HG02840 (cell line): ENCODE results near the gene COPS3.

Experiments
- ATAC-seq: cut with Tn5 transposase; IDR thresholded peaks from one replicate; pipeline ENCODE4 v1.9.1; 2021; ENCODE audit warnings: mild to moderate bottlenecking, moderate library complexity, moderate number of reproducible peaks; ENCODE audit not compliant: unreplicated experiment, low FRiP score

The COPS3 gene

DNA sequence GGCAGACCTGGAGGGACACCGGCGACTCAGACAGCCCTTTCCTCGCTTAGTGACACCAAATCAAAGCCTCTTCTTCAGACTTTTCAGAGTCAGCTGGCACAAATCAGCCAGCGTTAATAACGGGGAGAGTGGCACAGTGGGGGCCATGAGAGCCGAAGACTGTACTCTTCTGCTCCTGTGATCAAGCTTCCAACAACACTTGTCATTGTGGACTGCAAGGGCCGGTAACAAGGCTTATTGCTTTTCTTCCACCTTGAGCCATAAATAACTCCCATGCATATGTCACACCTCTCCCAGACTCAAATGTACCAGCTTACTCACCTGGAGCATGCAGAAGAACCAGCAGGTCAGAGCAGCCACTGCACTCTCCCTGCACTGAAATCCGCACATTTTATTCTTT is 56.9 kb downstream of the COPS3 start:
- no peak for ATAC-seq

DNA sequence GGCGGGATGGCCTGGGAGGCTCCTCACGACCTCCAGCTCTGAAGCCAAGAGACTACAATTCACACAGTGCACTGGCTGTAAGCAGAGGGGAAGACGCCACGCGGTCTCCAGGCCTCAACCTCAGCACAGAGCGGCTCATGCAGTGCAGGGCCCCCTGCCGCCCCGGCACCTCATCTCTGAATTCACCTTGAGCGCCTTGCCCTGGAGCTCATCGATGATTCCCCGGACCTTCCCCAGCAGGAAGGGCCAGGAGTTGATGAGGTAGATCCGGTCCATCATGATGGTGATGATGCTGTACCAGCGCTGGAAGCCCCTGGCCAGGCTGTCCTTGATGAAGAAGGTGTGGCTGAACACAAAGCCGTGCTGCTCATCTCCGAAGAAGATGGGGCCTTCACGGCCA is 57.3 kb downstream of the COPS3 start:
- ATAC-seq: no peak

DNA sequence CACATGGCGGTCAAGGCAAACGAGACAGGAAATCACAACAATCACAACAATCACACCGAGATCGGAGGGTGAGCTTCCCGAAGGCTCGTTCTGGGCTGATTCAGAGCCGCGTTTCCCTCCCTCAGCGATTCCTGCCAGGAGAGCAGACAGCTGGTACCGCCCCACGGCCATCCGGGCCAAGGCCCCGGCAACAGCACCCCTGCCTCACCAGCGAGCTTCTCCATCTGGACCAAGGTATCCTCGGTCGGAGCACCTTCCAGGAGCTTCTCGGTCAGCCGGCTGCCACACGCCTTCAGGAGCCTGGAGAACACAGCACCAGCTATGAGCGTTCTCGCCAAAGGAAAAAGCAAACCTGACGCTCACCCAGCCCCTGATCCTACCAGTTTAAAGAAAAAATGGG is 59.7 kb downstream of the COPS3 start:
- ATAC-seq: no peak

DNA sequence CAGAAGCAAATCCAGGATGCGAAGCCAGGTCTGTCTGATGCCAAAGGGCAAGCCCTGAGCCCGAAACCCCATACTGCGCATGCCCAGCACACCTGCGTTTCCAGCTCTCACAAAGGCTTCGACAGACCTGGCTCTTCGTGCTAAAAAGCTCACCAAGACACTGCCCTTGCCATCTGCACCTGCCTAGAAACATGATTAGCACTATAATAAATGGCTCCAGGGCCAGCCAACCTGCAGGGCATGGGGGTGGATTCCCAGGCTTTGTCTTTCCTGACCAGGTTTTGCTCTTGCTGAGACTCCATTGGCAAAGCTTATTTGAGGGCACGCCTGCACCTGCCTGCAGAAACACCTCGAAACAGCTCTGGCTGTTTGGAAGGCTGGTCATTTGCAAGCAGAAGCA is 60.5 kb downstream of the COPS3 start:
- ATAC-seq: no peak

DNA sequence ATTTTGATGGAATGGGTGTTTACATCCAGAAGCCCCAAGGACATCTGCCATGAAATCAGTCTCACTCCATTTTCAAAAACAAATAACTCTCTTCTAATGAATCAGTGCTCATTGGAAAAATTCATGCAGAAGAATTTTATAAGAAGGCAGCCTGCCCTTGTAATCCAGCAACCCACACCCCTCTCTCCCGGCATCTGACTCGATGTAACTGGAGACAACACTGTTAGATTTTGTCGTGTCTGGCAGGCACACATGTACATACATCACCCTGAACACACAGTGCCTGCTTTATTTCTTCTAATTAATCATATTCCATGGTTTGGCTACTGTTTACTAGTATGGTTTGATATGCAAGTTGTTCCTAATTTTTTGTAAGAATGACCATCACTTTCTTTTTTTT is 63.1 kb downstream of the COPS3 start:
- no peak for ATAC-seq

DNA sequence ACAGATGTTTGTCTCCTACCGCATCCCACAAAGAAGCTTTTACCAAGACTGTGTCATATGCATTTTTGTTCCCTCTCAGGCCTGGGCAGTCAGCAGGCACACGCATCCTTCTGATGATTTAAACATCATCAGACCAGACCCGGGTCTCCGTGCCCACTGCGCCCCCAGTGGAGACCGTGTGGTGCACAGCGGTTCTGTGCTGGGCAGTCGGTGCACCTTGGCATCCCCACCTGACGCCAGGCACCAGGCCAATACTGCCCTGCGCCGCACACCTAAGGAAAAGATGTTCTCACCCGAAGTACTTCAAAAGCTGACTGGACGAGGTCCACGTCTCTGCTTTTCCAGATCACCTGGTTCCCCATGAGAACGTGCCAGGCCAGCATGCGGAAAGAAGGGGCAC is 64.3 kb downstream of the COPS3 start:
- no peak for ATAC-seq

DNA sequence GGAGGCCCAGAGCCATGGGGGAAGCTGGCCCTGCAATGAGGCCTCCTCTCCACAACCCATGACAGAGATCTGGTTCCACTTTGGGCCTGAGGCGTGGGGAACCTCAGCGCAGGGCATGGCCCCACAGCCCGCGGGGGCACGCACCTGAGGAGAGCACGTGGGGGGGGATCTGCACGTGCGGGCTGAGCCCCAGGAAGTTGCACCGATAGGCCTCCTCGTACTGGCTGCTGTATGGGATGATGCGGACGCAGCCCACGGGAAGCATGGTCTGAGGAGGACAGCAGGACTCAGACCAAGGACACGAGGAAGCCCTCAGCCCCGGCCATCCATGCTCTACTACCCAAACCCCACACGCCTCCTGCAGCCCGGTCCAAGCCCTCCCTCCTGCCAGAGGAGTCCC is 64.8 kb downstream of the COPS3 start:
- no peak for ATAC-seq

DNA sequence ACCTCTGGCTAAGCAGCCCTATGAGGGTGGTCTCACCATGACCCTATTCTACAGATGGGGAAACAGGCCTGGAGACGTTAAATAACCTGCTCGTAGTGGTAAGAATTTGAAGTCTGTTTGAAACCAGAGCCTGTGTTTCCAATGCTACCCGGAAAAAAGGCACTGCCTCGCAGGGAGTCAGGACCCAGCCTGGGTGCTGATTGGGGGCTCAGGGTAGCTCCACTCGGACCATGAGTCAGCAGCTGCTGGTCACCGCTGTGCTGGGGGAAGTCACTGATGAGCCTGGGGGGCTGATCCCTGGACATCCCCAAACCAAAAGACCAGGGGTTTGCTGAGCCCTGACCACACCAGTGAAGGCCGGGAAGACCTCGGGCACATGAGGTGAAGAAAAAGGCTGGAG is 65.5 kb downstream of the COPS3 start:
- no peak for ATAC-seq

DNA sequence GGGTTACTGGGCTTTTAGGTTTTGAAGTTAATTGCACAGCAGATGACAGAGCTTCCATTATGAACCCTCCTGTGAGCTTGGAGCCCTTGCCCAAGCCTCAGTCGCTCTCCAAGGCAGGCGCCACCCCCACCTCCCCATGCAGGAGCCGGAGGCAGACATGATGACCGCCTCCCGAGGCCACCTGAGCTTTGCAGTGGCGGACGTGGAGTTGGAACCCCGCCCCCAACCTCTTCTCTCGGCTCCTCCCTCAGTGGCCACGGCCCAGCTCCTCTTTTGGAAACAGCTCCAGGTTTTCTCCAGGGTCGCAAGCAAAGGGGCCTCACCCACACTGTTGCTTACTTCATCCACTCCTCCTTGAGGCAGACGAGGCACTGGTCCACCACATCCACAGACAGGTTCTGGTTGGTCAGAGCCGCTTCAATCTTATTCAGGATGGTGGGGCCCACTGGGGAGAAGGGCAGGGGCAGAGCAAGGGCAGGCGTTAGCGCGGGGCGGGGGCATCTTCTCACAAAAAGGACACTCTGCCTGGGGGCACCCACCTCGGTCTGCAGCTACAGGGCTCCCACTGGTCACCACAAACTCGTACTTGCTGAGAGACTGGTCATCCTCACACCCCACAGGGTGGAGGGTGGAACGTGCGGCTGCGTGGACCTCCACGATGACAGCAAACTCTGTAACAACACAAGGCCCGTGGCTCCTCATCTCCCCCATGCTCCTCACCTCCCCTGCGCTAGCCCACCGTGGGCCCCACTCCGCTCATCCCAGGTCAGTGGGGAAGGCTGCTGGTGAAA is 66.2 kb downstream of the COPS3 start:
- no peak for ATAC-seq

DNA sequence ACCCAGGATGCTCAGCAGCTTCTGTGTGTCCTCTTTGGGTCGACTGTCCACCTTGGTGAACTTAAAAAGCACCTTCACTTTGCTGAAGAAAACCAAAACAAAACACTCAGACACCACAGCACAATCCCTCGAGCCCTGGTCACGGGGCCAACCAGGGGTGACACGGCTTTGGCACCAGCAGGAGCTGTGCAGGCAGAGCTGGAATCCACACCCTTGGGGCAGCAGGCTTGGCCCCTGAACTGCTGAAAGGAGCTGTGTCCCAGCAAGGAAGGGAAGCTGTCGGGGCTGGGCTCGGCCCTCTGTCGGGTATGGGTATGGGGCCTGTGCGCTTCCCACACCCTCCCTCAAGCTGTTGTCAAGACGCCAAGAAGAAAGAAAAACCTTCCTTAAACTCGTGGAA is 67.3 kb downstream of the COPS3 start:
- ATAC-seq: no peak

DNA sequence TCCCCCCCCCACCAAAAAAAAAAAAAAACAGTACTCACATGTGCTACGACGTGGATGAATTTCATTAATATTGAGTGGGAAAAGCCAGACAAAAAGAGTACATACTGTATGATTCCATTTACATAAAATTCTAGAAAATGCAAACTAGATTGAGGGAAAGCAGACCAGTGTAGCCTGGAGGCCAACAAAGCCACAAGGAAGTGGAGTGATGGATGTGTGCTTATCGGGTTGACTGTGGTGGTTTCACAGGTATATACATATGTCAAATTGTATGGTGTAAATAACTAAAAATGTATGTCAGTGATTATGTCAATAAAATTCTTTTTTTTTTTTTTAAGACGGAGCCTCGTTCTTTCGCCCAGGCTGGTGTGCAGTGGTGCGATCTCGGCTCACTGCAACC is 73.0 kb downstream of the COPS3 start:
- ATAC-seq: no peak

DNA sequence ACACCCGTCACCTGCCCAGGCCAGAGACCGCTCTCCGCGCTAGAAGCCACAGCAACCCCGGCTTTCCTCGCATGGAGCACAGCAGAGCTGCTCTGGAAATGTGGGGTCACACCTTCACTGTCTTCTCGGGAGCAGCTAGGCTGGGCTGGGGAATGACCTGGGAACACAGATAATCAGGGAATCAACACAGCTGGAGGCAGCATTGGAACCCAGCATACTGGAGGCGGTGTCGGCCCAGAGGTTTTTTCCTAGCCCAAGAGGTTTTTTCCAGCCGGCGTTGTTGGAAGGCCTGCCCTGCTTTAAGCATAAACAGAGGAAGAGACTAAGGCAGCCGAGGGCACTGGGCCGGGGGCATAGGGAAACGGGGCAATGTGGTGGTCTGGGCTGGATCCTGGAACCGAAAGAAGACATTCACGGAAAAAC is 74.1 kb downstream of the COPS3 start:
- no peak for ATAC-seq

DNA sequence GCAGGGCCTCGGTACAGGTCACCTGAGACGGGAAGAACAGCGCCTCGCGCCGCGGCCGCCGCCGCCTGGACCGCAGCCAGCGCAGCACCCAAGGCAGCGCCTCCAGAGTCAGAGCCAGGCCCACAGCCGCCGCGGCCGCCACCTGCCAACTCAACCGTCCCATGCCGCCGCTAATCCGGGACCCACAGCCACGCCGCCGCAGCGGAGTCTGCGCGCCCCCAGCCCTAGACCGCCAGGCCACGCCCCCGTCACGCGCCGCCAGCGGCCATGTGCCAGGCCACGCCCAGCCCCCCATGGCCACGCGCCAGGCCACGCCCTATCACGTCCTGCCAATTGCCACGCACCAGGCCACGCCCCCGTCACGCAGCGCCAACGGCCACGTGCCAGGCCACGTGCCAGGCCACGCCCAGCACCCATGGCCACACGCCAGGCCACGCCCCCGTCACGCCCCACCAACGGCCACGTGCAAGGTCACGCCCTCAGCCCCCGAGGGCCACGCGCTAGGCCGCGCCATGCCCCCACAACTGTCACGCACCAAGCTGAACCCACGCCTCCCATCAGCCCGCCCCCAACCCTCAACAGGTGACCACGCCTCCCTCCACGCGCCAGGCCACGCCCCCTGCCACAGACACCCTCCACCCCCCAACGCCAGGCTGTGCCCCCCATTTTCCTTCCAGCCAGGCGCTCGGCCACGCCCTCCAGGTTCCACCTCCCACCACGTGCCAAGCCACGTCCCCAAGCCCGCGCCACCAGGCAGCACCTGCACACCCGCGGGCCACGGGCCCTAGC is 74.7 kb downstream of the COPS3 start, which contains the start of gene PLD6:
PLD6 (minus strand) TSS at position 210 of the 789 bp plus-strand sequence; CDS start at position 163, 47 bp downstream.
- peak; percentile 59 for ATAC-seq

DNA sequence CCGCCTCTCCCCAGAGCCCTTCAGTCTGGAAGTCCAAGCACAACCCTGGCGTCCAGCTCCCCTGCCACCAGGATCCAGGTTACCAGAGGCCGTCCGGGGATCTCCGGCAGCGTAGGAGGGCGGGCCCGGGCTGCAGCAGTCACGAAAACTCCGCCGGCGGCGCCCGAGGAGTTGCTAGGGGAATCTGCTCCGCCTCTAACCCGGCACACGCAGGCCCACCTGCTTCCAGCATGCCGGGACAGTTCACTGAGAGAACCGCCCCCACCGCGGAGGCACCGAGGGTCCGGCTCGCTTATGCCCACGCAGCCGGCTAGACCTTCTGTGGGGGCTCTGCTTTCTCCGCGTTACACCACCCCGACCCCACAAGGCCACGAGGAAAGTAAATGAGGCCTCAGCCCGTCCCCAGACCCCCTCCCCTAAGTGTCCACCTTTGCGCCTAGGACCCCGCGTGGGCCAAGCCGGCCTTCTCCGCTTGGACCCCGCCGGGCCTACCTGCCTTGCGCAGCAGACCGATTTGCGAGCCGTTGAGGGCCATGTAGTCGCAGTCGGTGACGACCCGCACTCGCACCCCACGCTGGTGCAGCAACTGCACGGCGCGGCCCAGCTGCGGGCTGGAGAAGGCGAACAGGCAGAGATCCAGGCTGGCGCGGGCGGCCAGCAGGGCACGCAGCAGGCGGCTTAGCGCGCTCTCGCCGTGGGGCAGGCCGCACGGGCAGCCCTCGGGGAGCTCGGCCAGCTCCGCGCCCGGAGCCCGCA is 75.5 kb downstream of the COPS3 start:
- ATAC-seq: peak; percentile 28

DNA sequence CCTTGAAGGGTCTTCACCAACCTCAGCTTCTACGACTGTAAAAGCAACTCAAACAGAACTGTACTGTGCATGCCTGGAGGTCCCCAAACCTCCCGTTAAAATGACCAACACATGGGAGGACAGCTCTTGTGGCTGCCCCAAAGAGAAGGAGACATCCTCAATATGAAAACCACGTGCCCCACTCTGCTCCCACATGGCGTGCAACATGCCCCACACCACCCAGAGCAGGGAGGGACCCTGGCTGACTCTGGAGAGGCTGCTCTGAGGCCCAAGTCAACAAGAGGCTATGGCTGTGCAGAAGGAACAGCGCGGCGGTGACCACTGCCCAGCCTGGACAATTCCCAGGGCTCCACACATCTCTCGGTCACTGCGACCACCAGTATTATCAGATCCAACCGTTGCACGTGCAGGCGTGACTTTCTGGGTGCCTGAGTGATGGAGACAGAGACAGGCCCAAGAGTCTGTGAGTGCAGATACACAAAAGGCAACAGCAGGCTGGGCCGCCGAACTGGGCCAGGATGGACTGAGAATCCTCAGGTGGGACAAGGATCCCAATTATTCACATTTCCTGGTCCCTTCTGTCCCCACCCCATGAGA is 76.3 kb downstream of the COPS3 start:
- no peak for ATAC-seq

DNA sequence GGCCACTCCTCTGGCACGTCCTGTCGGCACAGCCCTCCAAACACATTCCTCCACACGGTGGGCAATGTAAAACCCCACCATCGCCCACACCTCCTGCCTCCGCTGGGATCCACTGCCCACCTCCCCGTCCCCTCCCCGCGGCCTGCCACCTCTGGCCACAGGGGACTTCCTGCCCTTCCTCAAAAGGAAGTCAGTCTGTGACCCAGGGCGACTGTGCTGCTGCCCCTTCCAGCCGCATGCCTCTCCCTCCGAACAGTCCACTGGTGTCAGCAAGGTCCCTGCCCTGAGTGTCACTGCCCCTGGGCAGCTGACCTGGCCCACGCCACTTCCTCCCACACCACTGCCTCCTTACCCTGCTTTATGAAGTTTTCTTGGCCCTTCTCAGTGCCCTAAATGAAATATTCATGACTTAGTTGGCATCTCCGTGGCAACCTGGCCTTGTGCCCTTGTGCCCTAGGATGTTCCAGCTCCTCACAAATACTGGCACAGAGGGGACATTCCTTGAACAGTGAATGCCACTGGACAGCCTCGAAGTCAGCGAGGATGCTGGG is 76.9 kb downstream of the COPS3 start:
- ATAC-seq: no peak

DNA sequence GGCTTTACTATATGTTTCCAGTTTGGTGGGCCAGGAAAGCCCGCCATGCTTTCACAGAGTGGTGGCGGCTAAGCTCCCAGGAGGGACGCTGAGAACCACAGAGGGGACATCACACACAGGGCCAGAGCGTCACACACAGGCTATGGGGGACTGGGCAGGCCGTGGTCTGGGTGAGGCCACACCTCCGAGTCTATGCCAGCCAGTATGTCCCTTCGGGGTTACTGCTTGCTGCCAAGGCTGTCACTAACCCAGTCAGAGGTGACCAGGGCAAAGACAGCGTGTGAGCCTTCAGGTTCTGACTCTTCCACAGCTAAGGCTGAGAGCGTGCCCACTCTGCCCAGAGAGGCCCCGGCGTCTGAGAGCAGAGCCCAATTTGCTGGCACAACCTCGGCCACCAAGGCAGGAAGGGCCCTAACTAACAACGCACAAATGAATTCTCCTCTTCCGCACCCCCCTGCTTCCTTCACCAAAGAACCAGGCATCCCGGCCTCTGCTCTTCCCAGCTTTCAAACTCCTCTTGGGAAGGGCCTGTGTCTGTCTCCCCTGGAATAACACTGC is 77.8 kb downstream of the COPS3 start:
- ATAC-seq: no peak

DNA sequence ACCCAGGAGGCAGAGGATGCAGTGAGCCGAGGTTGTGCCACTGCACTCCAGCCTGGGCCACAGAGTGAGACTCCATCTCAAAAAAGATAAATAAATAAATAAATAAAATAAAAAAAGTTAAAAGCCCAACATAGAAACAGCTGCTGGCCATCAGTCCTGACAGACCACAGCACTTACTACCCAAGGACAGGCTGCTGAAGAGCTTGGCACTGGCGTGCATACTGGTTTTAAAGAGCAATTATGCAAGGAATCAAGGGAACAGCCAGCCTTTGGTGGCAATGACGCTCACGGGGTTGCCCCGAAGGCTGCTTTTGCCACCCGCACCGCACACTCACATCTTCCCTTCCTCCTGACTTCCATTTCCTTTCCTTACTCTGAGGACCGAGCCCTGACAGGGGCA is 79.1 kb downstream of the COPS3 start:
- no peak for ATAC-seq

DNA sequence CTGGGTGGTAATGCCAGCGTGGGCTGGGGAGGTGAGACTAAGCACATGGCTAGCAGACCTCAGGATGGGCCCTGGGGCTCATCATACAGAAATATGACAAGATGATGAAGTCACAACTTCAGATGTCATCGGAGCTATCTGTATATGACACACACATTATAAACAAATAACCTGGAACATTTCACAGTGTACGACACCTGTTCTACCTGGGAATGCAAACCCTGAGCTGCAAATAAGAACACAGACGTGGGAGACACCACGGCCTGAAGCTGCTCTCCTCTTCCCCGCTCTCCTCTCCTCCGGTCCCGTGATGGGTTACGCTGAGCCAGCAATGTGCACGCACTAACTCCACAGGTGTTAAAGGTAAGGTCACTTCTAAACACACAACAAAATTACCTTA is 79.8 kb downstream of the COPS3 start:
- ATAC-seq: no peak

DNA sequence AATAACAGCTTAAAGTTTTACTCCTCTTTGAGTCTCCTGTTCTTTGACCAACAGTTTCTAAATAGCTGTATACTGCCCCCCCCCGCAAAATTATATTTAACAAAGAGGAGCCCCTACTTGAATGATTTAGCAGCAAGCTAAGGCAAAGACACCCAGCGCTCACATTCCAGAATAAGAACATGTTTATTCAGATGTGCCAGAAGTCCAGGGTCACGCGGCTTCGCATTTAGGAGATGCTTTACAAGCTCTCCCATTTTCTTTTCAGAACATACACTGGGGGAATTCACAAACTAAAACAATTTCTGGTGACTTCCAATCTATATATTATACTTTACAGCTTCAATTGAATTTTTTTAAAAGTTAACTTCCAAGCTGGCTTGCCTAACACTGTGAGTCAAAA is 80.2 kb downstream of the COPS3 start:
- no peak for ATAC-seq
